Fibroblast of villous mesenchyme (primary cell): ENCODE results near the gene FMO4. TPM values are rescaled to one million over a fixed set of nuclear protein-coding genes. Genes with fewer than 3 reads are reported as not detected.

Source experiments
- DNase-seq: peaks from one replicate; pipeline ENCODE4 v3.0.0-alpha.2; 2010; ENCODE audit warnings: low read depth
- H3K4me3 ChIP-seq: 2 replicates; pipeline ENCODE4 v1.5.1; 2011; ENCODE audit warnings: low read depth, mild to moderate bottlenecking, low read length
- CTCF ChIP-seq: IDR thresholded peaks from 2 replicates; pipeline ENCODE4 v1.5.1; 2012; ENCODE audit warnings: low read depth, mild to moderate bottlenecking, low read length; ENCODE audit not compliant: insufficient read depth
- total RNA-seq: library from RNA; depleted of rRNA; stranded (reverse); fragments of >200 nt; gene quantifications from 2 replicates; pipeline ENCODE4 v1.2.3, GENCODE V29; 2012

FMO4 gene
- total RNA-seq, 1 donor = 1.7 TPM

GRCh38 chr1:171295821-171296220, 18.2 kb upstream of the FMO4 start:
- DNase-seq = no peak

DNA sequence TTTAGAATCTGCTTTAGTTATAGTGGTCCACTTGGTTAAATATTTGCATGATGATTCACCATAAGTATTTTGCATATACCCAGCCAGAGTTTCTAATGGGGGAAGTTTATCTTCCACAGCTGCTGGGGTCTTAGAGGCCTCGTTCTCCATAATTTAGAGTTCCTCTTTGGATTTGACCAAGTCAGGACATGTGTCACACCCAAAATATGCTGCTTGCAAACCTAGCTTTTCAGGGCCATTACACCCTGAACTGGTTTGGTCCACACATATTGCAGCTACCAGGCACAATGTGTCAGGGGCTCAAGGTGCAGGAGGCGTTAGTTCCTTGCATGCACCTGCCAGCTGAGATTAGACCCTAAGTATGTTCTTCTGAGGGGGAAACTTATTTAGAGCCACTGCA, 17.1 kb upstream of the FMO4 start:
- no peak for TF ChIP-seq CTCF
- DNase-seq = no peak
- no peak overlapping the region for H3K4me3 ChIP-seq

More at GRCh38 chr1:171295821-171296220, 18.2 kb upstream of the FMO4 start:
- no peak overlapping the region for H3K4me3 ChIP-seq
- no peak for TF ChIP-seq CTCF

- TF ChIP-seq CTCF = no peak
- no peak overlapping the region for H3K4me3 ChIP-seq
- DNase-seq = no peak
These were observed 15.3 kb upstream of the FMO4 start for GRCh38 chr1:171298696-171299095.

GRCh38 chr1:171299342-171299741, 14.6 kb upstream of the FMO4 start:
- H3K4me3 ChIP-seq = no peak overlapping the region
- TF ChIP-seq CTCF = no peak
- DNase-seq = no peak

DNA sequence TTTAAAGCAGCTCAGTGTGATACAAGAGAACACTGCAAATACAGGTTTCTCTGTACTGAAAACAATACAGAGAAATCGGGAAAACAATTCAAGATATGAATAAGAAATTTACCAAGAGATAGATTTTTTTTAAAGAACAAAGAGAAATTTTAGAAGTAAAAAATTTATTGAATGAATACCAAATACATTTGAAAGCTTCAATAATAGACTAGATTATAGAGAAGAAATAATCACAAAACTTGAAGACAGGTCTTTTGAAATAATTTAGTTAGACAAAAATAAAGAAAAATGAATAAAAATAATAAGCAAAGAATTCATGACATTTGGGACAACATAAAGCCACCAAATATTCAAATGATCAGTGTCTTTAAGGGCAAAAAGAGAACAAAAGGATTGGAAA, 13.6 kb upstream of the FMO4 start:
- no peak for DNase-seq
- H3K4me3 ChIP-seq = no peak overlapping the region
- TF ChIP-seq CTCF = no peak

- no peak for DNase-seq
- H3K4me3 ChIP-seq = no peak overlapping the region
- TF ChIP-seq CTCF = no peak
These were observed 3.3 kb upstream of the FMO4 start for GRCh38 chr1:171310661-171311087.

DNA sequence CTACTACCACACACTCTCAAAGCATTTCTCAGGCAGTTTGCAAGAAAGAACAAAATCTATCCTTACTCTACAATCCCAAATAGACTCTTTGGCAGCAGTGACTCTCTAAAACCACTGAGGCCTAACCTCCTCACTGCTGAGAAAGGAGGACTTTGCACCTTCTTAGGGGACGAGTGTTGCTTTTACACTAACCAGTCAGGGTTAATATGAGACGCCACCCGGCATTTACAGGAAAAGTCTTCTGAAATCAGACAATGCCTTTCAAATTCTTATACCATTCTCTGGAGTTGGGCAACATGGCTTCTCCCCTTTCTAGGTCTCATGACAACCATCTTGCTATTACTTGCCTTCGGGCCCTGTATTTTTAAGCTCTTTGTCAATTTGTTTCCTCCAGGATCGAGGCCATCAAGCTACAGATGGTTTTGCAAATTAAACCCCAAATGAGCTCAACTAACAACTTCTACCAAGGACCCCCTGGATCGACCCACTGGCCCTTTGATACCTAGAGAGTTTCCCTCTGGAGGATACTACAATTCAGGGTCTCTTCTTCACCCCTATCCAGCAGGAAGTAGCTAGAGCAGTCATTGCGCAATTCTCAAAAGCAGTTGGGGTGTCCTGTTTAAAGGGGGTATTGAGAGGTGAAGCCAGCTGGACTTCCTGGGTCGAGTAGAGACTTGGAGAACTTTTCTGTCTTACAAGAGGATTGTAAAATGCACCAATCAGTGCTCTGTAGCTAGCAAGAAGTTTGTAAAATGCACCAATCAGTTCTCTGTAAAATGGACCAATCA, 2.0 kb upstream of the FMO4 start:
- no peak for TF ChIP-seq CTCF
- no peak for DNase-seq
- no peak overlapping the region for H3K4me3 ChIP-seq
